T-cell (primary cell): ENCODE data around the gene PDIA4. TPM values are rescaled to one million over a fixed set of nuclear protein-coding genes. Genes with fewer than 3 reads are reported as not detected.
"Not testable (repeated sequence)": the region's sequence is repeated elsewhere in the genome, so short reads cannot be mapped to it uniquely, and the experiment has no call there.

Experiments
- ATAC-seq, 4 experiments: fragments of 200-7000 bp in 3 of 4; fragments of 150-1000 bp in 1 of 4; cut with Tn5 transposase; replicated peaks in 1 of 4; 1 replicate in 3 of 4; 2 replicates in 1 of 4; pipeline ENCODE4 v1.10.0; 2021; ENCODE audit warnings: moderate library complexity in 3 of 4, mild to moderate bottlenecking in 2 of 4, moderate number of reproducible peaks in 1 of 4
- CTCF ChIA-PET, 2 donors: fragments of 300-600 bp; sonication (Branson Sonifier 250); formaldehyde crosslinking; loops; one replicate each; lab custom pipeline; 2022; ENCODE audit warnings: antibody characterized with exemption in 2 of 2; lab: Charles Lee
- POLR2A ChIA-PET, 2 donors: fragments of 300-600 bp; sonication (Branson Sonifier 250); formaldehyde crosslinking; loops; one replicate each; lab custom pipeline; 2022; ENCODE audit warnings: antibody characterized with exemption in 2 of 2; lab: Charles Lee
- DNase-seq, 35 experiments: peaks; one replicate each; pipeline versions ENCODE4 v3.0.0 to v3.0.0-alpha.2; 2013 to 2023
- H3K27ac ChIP-seq: one replicate; pipeline ENCODE4 v1.5.1; 2013; ENCODE audit warnings: low read length
- H3K27me3 ChIP-seq, 2 experiments: replicated peaks in 1 of 2; 1 replicate in 1 of 2; 2 replicates in 1 of 2; pipeline versions ENCODE4 v1.6.1 to v1.7.0; 2013; ENCODE audit warnings: low read length in 1 of 2, mixed read lengths in 1 of 2; ENCODE audit not compliant: control insufficient read depth in 2 of 2, insufficient read depth in 2 of 2; ENCODE audit errors: extremely low read depth in 1 of 2
- H3K36me3 ChIP-seq, 2 donors: 1 replicate in 1 of 2; 2 replicates in 1 of 2; pipeline versions ENCODE4 v1.6.1 to v1.7.0; 2013; ENCODE audit warnings: low read length in 1 of 2; ENCODE audit not compliant: control insufficient read depth in 2 of 2, insufficient read depth in 1 of 2; ENCODE audit errors: extremely low read depth in 1 of 2
- H3K4me1 ChIP-seq, 2 experiments: 1 replicate in 1 of 2; 2 replicates in 1 of 2; pipeline versions ENCODE4 v1.6.1 to v1.7.0; 2013; ENCODE audit warnings: low read length in 2 of 2, mixed read lengths in 1 of 2; ENCODE audit not compliant: insufficient read depth in 2 of 2, control insufficient read depth in 1 of 2; ENCODE audit errors: extremely low read depth in 1 of 2
- H3K4me3 ChIP-seq, 2 donors: 1 replicate in 1 of 2; 2 replicates in 1 of 2; pipeline versions ENCODE4 v1.5.1 to v1.7.0; 2013; ENCODE audit warnings: mild to moderate bottlenecking in 2 of 2, low read length in 1 of 2, moderate library complexity in 1 of 2; ENCODE audit not compliant: control insufficient read depth in 1 of 2; ENCODE audit errors: extremely low read depth in 1 of 2
- H3K9me3 ChIP-seq: 2 replicates; pipeline ENCODE4 v1.7.0; 2013
- H3K27ac Mint-ChIP-seq, 2 donors: one replicate each; pipeline ENCODE4 v1.8.0; 2020 to 2021; ENCODE audit warnings: mild to moderate bottlenecking in 2 of 2, mixed read lengths in 2 of 2
- H3K27me3 Mint-ChIP-seq, 2 donors: one replicate each; pipeline ENCODE4 v1.8.0; 2021 to 2022; ENCODE audit warnings: mixed read lengths in 2 of 2
- H3K36me3 Mint-ChIP-seq: one replicate; pipeline ENCODE4 v1.8.0; 2021; ENCODE audit warnings: mixed read lengths
- H3K4me1 Mint-ChIP-seq, 3 donors: one replicate each; pipeline ENCODE4 v1.8.0; 2020 to 2022; ENCODE audit warnings: mixed read lengths in 3 of 3, mild to moderate bottlenecking in 1 of 3
- H3K4me3 Mint-ChIP-seq, 3 donors: one replicate each; pipeline ENCODE4 v1.8.0; 2020 to 2022; ENCODE audit warnings: mild to moderate bottlenecking in 3 of 3, mixed read lengths in 3 of 3, moderate library complexity in 3 of 3
- H3K9me3 Mint-ChIP-seq, 3 donors: one replicate each; pipeline ENCODE4 v1.8.0; 2020 to 2022; ENCODE audit warnings: mixed read lengths in 3 of 3
- WGBS: methylation state at CpG from one replicate; pipeline ENCODE4 v1.1.5; 2013; ENCODE audit warnings: missing lambda C conversion rate; ENCODE audit not compliant: insufficient coverage; 5-methylcytosine and 5-hydroxymethylcytosine counted together
- total RNA-seq, 35 experiments: library from RNA in 6 of 35; stranded (reverse) in 6 of 35; fragments of 120-200 nt in 1 of 35; gene quantifications; one replicate each; pipeline versions ENCODE4 v1.2.1 to v1.2.4 and lab custom pipeline; 2013 to 2026

The PDIA4 gene
- total RNA-seq, 5 donors from 2014 or later (not counting 1 experiment from before 2014, with no cell fraction given) = 40.3 to 75.3 (median 68.4) TPM

DNA sequence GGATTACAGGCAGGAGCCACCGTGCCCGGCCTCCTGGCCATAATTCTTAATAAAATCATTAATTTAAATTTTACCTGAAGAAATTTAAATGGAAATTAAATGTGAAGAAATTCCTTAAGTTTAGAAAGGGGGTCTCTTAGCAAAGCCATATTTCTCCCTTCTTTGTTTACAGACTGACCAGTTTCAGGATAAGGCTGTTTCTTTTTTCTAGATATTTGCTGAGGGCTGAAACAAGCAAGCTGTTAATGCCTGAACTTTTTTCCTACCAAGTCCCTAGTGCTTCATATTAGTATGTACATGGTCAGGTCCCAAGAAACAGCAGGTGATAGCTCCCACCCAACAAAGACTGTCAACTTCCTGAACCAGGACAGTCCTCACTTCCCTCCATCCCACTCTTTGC, 18.1 kb upstream of the PDIA4 start:
- H3K27ac ChIP-seq = no peak overlapping the region
- no peaks in the 10 kb centered on the region for H3K4me1 ChIP-seq
- Mint-ChIP-seq H3K4me3 (no peak overlapping the region), H3K4me1 (no peaks in the 10 kb centered on the region), H3K27ac (no peak overlapping the region), H3K36me3 (no peaks in the 10 kb centered on the region), H3K9me3 (no peaks in the 10 kb centered on the region), H3K27me3 (peaks cover 0 to 4% of the 10 kb centered on the region in 2 donors)
- WGBS = no CpG with 5 or more reads among the region's 2 CpGs
- no peaks in the 10 kb centered on the region for H3K9me3 ChIP-seq
- H3K4me3 ChIP-seq = no peak overlapping the region
- ChIA-PET POLR2A (interaction anchor here (0.5 to 0.7 kb wide), 4 partner anchors 12 to 37 kb away, joined by 3 to 7 read pairs (median 4); no protein-coding TSS in a partner anchor), CTCF (interaction anchor here (0.6 to 0.8 kb wide), 3 partner anchors 13 to 335 kb away, joined by 3 to 6 read pairs (median 4); no protein-coding TSS in a partner anchor)
- no peaks in the 10 kb centered on the region for H3K36me3 ChIP-seq
- DNase-seq = no peak
- H3K27me3 ChIP-seq = no peaks in the 10 kb centered on the region
- ATAC-seq = no peak

DNA sequence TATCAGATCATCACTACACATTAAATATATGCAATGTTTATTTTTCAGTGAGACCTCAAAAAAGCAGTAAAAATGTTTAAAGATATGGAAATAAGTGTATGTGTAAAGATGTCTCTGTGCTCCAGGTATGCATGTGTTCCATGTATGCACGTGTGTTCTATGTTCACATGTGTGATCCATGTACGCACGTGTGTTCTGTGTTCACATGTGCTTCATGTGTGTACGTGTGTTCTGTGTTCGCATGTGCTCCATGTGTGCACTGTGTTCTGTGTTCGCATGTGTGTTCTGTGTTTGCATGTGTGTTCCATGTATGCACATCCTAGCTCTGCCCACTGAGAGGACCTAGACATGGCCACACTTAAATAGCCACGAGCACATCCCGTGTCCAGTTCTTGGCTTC, 15.6 kb upstream of the PDIA4 start:
- H3K27me3 ChIP-seq = no peaks in the 10 kb centered on the region
- no peaks in the 10 kb centered on the region for H3K36me3 Mint-ChIP-seq
- no peaks in the 10 kb centered on the region for H3K9me3 Mint-ChIP-seq
- H3K36me3 ChIP-seq = no peaks in the 10 kb centered on the region
- H3K4me1 ChIP-seq = no peaks in the 10 kb centered on the region
- no peak for DNase-seq
- H3K4me1 Mint-ChIP-seq = no peaks in the 10 kb centered on the region
- H3K9me3 ChIP-seq = no peaks in the 10 kb centered on the region
- H3K27ac Mint-ChIP-seq = no peak overlapping the region
- H3K4me3 ChIP-seq = no peak overlapping the region
- no peak overlapping the region for H3K27ac ChIP-seq
- no peaks in the 10 kb centered on the region for H3K27me3 Mint-ChIP-seq
- ATAC-seq = no peak
- POLR2A ChIA-PET = no interaction called here
- 96% methylated on average over 6 of the region's 8 CpGs for WGBS
- CTCF ChIA-PET = no interaction called here
- H3K4me3 Mint-ChIP-seq = no peak overlapping the region

DNA sequence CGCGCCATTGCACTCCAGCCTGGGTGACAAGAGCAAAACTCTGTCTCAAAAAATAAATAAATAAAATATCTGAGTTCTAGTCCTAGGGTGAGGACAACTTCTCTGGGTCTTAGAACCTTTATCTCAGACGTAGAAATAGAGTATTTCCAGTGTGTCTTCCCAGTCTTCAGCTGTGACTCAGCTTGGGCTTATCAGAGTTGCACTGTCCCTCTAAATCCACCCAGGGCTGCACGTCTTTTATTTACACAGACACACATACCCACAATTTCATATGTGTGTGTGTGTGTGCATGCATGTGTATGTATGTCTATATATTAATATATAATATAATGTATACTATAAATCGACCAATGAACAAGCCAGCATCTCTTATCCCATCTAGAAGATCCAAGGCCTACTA, 13.0 kb upstream of the PDIA4 start:
- no peak overlapping the region for H3K4me3 ChIP-seq
- Mint-ChIP-seq H3K36me3 (peaks cover 5% of the 10 kb centered on the region), H3K4me1 (no peaks in the 10 kb centered on the region), H3K27ac (no peak overlapping the region), H3K9me3 (peaks cover 0 to 7% (median 7%) of the 10 kb centered on the region in 3 donors), H3K27me3 (peaks cover 0 to 5% of the 10 kb centered on the region in 2 donors), H3K4me3 (no peak overlapping the region)
- H3K9me3 ChIP-seq = no peaks in the 10 kb centered on the region
- no peaks in the 10 kb centered on the region for H3K4me1 ChIP-seq
- no peak overlapping the region for H3K27ac ChIP-seq
- DNase-seq (no peak), ATAC-seq (no peak)
- no peaks in the 10 kb centered on the region for H3K36me3 ChIP-seq
- no peaks in the 10 kb centered on the region for H3K27me3 ChIP-seq
- 100% methylated on average over 1 of the region's 5 CpGs for WGBS
- POLR2A ChIA-PET = no interaction called here
- CTCF ChIA-PET = interaction anchor here in 1 of 2 donors (0.7 kb wide), 1 partner anchor 151 kb away, joined by 3 read pairs; no protein-coding TSS in a partner anchor

DNA sequence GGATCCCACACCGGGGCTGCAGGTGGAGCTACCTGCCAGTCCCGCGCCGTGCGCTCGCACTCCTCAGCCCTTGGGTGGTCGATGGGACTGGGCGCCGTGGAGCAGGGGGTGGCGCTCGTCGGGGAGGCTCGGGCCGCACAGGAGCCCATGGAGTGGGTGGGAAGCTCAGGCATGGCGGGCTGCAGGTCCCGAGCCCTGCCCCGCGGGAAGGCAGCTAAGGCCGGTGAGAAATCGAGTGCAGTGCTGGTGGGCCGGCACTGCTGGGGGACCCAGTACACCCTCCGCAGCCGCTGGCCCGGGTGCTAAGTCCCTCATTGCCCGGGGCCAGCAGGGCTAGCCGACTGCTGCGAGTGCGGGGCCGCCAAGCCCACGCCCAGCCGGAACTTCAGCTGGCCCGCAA, 10.3 kb upstream of the PDIA4 start:
- H3K9me3 Mint-ChIP-seq, H3K36me3 ChIP-seq: not testable (repeated sequence)
- POLR2A ChIA-PET = interaction anchor here in 1 of 2 donors (0.6 kb wide), 1 partner anchor 391 kb away, joined by 3 read pairs; no protein-coding TSS in a partner anchor

DNA sequence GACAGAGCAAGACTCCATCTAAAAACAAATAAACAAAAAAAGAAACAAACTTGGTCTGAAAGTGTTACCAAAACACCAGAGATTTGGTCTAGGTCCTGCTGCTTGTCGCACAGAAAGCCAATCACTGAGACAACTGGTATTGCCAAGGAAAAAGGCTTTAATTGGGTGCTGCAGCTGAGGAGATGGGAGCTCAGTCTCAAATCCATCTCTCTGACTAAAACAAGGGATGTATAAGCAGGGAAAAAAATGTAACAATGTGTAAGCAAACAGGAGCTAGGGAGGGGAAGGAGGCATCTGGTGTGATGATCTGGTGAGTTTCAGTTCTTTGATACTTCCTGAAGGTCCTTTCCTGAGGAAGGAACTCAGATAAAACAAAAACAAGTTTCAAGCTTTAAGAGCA, 8.4 kb upstream of the PDIA4 start:
- H3K4me1 Mint-ChIP-seq = no peaks in the 10 kb centered on the region
- POLR2A ChIA-PET = no interaction called here

More for the DNA sequence above, 10.3 kb upstream of the PDIA4 start:
- H3K36me3 Mint-ChIP-seq, H3K27ac Mint-ChIP-seq, H3K4me1 Mint-ChIP-seq, ATAC-seq, CTCF ChIA-PET, H3K9me3 ChIP-seq, H3K27ac ChIP-seq, H3K4me3 Mint-ChIP-seq, H3K4me3 ChIP-seq, H3K4me1 ChIP-seq, DNase-seq, H3K27me3 ChIP-seq, H3K27me3 Mint-ChIP-seq: not testable (repeated sequence)
- 93% methylated on average over 14 of the region's 32 CpGs for WGBS

DNA sequence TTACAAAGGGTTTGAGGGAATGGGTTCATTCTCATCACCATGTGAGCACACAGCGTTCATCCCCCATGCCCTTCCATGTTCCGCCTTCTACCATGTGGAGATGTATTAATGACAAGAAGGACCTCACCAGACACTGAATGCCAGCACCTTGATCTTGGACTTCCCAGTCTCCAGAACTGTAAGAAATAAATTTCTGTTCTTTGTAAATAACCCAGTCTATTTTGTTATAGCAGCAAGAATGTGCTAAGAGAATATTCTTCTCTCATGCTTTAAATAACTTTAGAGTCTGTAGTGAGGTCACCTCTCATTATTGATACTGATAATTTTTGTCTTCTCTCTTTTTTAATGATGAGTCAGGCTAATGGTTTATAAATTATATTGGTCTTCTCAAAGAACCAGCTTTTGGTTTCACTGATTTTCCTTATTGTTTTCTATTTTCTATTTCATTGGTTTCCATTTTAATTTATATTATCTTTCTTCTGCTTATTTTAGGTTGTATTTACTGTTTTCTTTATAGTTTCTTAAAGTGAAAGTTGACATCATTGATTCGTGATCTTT, 3.1 kb upstream of the PDIA4 start:
- POLR2A ChIA-PET = no interaction called here
- H3K9me3 Mint-ChIP-seq = no peaks in the 10 kb centered on the region
- Histone ChIP-seq H3K9me3 (no peaks in the 10 kb centered on the region), H3K36me3 (no peaks in the 10 kb centered on the region), H3K4me1 (peaks cover 15 to 22% of the 10 kb centered on the region in 2 experiments), H3K27me3 (peaks cover 0 to 2% of the 10 kb centered on the region in 2 experiments), H3K4me3 (no peak overlapping the region), H3K27ac (no peak overlapping the region)
- no peak for ATAC-seq
- DNase-seq = no peak
- H3K27ac Mint-ChIP-seq = no peak overlapping the region
- H3K36me3 Mint-ChIP-seq = no peaks in the 10 kb centered on the region
- WGBS = no CpG with 5 or more reads among the region's 3 CpGs
- no peaks in the 10 kb centered on the region for H3K27me3 Mint-ChIP-seq
- CTCF ChIA-PET = no interaction called here
- H3K4me3 Mint-ChIP-seq = no peak overlapping the region
- peaks cover 8 to 26% (median 18%) of the 10 kb centered on the region in 3 donors for H3K4me1 Mint-ChIP-seq

More for the DNA sequence above, 8.4 kb upstream of the PDIA4 start:
- Histone ChIP-seq H3K36me3 (no peaks in the 10 kb centered on the region), H3K4me1 (no peaks in the 10 kb centered on the region), H3K4me3 (no peak overlapping the region), H3K27me3 (peaks cover 0 to 2% of the 10 kb centered on the region in 2 experiments), H3K27ac (no peak overlapping the region), H3K9me3 (no peaks in the 10 kb centered on the region)
- no CpG with 5 or more reads among the region's 1 CpG for WGBS
- ATAC-seq (no peak), DNase-seq (no peak)
- H3K27ac Mint-ChIP-seq = no peak overlapping the region
- peaks cover 0 to 7% (median 7%) of the 10 kb centered on the region in 3 donors for H3K9me3 Mint-ChIP-seq
- peaks cover 0 to 5% of the 10 kb centered on the region in 2 donors for H3K27me3 Mint-ChIP-seq
- H3K4me3 Mint-ChIP-seq = no peak overlapping the region
- peaks cover 5% of the 10 kb centered on the region for H3K36me3 Mint-ChIP-seq
- CTCF ChIA-PET = interaction anchor here in 1 of 2 donors (0.6 kb wide), 1 partner anchor 99 kb away, joined by 3 read pairs; no protein-coding TSS in a partner anchor
